HG03060 (cell line): ENCODE data around the gene RPL14.
"Not testable (repeated sequence)": the region's sequence is repeated elsewhere in the genome, so short reads cannot be mapped to it uniquely, and the experiment has no call there.

ENCODE experiments used
- ATAC-seq: cut with Tn5 transposase; IDR thresholded peaks from one replicate; pipeline ENCODE4 v1.9.1; 2021; ENCODE audit warnings: low read depth, moderate number of reproducible peaks; ENCODE audit not compliant: unreplicated experiment

Gene RPL14

GRCh38 chr3:40461161-40461560, 4.0 kb downstream of the RPL14 start:
- no peak for ATAC-seq

DNA sequence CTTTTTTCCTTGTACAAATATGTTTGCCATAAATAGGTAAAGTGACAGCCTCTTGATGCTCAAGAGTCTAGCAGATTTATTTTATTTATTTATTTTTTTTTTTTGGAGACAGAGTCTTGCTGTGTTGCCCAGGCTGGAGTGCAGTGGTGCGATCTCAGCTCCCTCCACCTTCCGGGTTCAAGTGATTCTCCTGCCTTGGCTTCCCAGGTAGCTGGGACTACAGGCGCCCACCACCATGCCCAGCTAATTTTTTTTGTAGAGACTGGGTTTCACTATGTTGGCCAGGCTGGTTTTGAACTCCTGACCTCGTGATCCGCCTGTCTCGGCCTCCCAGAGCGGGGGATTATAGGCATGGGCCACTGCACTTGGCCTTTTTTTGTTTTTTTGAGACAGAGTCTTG, 5.7 kb downstream of the RPL14 start:
- not testable (repeated sequence) for ATAC-seq

DNA sequence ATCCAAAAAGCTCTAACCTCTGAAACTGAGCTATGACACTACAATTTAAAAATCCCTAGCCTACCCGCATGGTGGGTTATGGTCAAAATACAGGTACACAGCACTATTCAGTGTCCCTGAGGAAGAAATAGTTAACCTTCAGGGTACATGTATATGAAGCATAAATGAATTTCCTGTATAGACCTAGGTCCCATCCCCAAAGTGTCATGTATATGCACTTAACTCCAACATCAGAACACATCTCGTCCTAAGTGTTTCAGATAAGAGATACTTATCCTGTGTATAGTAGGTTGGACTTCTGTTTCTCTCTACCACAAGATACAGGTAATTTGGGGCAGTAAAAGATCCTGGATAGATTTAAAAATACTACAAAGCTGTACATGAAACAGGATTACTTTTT, 6.4 kb downstream of the RPL14 start:
- no peak for ATAC-seq

DNA sequence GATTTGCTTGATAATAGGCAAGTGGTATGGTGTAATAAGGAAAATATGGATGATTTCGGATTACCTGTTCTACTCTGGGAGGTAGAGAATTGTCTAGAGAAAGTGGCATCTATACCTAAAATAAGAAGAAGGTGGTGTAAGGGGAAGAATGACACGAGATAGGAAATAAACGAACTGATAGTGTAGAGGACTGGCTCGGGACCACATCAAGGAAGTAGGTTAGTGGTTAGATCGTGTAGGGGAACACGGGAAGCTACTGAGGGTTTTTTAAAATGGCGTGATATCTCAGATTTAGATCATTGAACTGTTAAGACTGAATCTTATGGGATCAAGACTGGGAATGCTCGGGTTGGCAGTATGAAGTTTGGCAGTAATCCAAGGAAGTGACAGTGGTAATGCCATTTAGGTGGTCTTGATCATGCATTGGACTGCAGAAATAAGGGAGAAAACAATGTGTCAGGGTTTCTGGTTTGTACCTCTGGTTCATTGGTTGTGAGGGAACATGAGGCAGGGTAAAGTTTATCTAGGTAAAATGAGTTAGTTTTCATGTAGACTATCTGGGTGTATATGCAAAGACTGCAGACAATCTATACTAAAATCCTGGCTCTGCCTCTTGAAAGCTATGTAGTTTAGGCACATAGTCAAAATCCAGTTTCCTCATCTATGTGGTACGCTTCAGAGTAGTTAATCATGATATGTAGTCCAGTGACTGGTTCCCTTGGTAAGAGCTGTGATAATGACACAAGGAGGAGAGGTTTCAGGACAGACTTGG, 7.4 kb downstream of the RPL14 start:
- ATAC-seq, result no peak

- ATAC-seq, result no peak
Observed at GRCh38 chr3:40465111-40465407, 7.9 kb downstream of the RPL14 start.

- ATAC-seq, result no peak
Observed at GRCh38 chr3:40465456-40465855, 8.3 kb downstream of the RPL14 start.

- ATAC-seq, result no peak
Observed at GRCh38 chr3:40468018-40468417, 10.9 kb downstream of the RPL14 start.

GRCh38 chr3:40470701-40471100, 13.6 kb downstream of the RPL14 start:
- ATAC-seq, result no peak

GRCh38 chr3:40476478-40477470, 19.6 kb downstream of the RPL14 start, which contains the start of gene ZNF619:
Gene ZNF619 (plus strand): TSS chr3:40477122. CDS start chr3:40477980, 858 bp downstream.
- no peak for ATAC-seq

DNA sequence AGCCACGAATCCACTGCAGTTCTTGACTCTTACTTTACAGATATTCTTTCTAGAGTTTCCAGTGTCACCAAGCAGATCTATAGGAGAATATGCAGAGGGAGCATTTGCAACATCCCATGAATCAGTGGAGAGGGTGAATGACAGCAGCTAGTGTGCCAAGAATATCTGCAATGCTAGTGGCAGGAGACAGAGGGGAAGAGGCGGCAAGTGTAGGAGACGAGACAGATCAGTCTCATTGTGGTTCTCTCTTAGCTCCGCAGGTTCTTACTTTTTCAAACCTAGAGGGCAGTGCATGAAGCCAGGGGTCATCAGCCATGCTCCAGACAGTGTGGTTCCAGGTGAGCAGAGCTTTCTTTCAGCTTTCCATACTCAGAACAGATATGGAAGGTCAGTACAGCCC, 20.5 kb downstream of the RPL14 start:
- ATAC-seq, result no peak

GRCh38 chr3:40487172-40487571, 30.0 kb downstream of the RPL14 start:
- ATAC-seq, result no peak

DNA sequence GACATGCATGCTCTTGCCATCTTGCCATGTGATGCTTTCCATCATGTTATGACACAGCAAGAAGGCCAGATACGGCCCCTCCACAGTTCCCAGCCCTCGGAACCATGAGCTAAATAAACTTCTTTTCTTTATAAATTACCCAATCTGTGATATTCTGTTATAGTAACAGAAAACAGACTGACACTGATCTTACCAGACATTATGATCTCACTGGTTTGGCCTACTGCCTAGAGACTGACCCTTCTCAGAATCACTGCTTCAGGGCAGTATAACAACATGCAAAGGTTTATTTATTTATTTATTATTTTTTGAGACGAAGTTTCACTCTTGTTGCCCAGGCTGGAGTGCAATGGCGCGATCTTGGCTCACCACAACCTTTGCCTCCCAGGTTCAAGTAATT, 33.8 kb downstream of the RPL14 start:
- ATAC-seq, result no peak

GRCh38 chr3:40494698-40495097, 37.6 kb downstream of the RPL14 start:
- no peak for ATAC-seq

GRCh38 chr3:40497288-40497687, 40.1 kb downstream of the RPL14 start:
- ATAC-seq, result no peak

- no peak for ATAC-seq
Observed at GRCh38 chr3:40499952-40500351, 42.8 kb downstream of the RPL14 start.

DNA sequence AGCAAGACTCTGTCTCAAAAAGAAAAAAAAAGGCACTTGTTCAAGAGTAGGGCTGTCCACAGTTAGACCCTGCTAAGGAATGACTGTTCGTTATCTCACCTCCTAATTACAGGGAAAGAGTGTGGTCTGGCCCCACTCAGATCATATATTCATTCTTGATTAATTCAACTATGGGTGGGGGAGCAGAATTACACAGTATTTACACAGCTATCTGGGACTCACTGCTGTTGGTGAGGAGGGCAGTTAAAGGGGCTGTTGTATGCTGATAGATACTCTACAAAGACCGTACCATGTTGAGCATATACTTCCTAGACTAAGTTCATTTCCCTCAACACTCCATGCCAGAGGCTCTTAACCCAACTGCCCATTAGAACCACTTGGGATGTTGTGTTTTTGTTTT, 44.9 kb downstream of the RPL14 start:
- no peak for ATAC-seq

DNA sequence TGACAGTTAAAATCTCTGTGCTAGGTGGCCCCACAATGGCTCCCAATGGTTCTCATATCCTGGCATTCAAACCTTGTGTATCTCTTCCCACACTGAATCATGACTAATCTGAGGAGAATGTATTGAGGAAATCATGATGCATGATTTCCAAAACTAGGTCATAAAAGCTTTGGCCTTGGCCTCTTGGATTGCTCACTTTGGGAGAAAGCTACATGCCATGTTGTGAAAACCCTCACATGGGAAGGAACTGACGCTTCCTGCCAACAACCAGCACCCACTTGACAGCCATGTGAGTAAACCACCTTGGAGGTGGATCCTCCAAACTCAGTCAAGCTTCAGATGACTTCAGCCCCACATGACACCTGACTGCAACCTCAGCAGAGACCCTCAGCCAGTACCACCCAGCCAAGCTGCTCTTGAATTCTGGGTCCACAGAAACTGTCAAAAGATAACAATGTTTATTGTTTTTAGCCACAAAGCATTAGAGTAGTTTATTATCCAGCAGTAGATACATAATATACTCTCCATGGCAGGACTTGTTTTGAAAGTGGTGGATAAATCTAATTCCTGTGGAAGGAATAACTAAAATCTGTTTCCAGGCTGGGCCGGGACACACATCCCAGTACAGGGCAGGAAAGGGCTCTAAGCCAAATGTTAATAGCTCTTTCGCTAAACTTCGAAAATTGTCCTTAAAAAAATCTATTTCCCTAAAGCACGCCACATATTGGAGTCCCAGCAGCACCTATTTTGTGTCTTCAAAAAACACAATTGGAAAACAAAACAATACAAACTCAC, 47.7 kb downstream of the RPL14 start:
- no peak for ATAC-seq

GRCh38 chr3:40505599-40506462, 48.7 kb downstream of the RPL14 start, which contains the start of gene ZNF620:
Gene ZNF620 (plus strand): TSS chr3:40506039. CDS start chr3:40506353, 314 bp downstream.
- no peak for ATAC-seq

GRCh38 chr3:40511031-40511718, 54.0 kb downstream of the RPL14 start:
- no peak for ATAC-seq
